Activated T-cell treated with anti-CD3 and anti-CD28 coated beads, Interleukin-2, amount 50 U/mL, for 1 hour (primary cell): ENCODE data around the gene ARHGAP26.
"Not testable (repeated sequence)": the region's sequence is repeated elsewhere in the genome, so short reads cannot be mapped to it uniquely, and the experiment has no call there.

Source experiments
- DNase-seq: peaks from one replicate; pipeline ENCODE4 v3.0.0-alpha.2; 2020

Gene ARHGAP26

DNA sequence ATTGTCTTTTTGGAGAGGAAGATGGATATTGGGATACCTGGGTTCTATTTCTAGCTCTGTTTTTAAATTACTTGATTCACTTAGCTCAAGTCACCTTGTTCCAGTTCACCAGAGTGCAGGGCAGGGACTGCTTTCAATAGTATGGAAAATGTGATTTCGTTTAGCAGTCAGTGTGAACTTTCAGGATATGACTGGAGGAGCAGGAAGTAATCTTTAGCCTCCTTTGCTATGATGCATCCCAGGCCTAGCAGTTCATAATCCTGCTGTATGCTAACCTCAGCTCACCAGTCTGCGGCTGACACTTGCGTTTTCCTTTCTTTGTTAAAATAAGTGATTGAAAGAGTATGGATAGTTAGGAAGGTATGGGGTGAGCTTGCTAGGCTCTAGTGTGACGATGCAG lies 169.7 kb downstream of the ARHGAP26 start:
- DNase-seq: no peak

DNA sequence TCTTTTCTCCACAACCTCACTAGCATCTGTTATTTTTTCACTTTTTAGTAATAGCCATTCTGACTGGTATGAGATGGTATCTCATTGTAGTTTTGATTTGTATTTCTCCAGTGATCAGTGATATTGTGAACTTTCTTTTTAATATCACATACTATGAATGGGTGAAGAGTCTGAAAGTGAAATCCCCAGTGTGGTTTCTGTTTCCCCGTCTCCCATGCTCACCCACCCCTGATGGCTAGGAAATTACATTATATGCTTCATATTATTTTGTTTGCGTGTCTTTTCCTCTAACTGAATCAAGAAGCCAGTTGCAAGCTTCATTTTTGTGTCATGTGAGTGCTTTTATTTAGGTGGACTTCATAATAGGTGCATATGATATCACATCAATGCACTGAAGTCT lies 171.1 kb downstream of the ARHGAP26 start:
- DNase-seq: no peak

GRCh38 chr5:142942901-142943300 lies 172.7 kb downstream of the ARHGAP26 start:
- no peak for DNase-seq

DNA sequence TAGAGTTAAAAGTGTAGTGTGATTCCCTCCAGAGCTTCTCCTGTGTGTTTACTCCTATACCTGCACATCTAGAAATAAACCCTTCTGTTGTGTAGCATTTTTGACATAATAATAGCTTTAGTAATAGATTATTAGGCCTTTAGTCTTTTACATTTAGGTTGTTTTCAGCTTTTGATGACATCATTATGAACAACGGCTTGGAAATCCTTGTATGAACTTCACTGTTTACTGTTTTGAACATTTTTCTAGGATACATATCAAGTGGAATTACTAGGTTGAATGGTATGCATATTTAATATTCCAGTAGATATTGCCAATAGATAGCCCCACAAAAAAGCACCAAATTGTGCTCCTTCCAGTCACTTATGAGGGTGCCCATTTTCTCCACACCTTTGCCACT lies 174.0 kb downstream of the ARHGAP26 start:
- no peak for DNase-seq

DNA sequence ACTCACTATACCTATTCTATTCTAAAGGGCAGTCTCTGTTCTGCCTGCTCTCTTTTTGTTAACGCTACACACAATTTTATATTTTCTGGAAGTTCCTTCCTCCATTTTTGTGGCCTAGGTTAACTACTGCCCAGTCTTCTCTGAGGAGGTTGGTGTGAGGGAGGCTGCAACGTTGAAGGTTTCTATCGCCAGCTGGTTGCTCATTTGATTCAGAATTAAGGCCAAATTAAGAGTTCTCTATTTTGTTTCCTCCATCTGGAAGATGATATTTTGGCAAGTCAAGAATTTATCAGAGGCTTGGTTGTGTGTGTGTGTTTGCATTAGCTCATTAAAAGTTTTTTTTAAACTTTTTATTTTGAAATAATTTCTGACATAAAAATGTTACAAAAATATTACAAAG lies 175.1 kb downstream of the ARHGAP26 start:
- no peak for DNase-seq

- DNase-seq: no peak
These were observed 175.7 kb downstream of the ARHGAP26 start for GRCh38 chr5:142945845-142946244.

GRCh38 chr5:142946547-142947426 lies 176.6 kb downstream of the ARHGAP26 start:
- no peak for DNase-seq

- no peak for DNase-seq
These were observed 177.2 kb downstream of the ARHGAP26 start for GRCh38 chr5:142947427-142947709.

DNA sequence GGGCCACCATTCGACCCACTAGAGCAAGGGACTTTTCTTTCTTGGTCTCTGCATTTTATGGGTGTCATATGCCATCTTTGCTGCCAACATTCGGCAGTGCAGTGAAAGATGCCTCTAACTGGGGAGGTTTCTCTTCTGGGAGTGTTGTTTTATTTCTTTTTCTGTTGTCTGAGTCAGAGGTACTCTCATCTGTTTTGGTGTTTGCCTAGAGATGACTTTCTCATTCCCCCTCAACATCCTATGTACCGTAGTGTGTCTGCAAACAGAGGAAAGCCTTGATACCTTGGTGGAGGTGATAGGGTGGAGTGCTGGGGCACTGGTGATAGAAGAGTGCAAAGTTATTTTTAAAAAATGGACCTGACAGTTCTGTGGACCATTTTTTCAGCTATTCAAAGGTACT lies 182.1 kb downstream of the ARHGAP26 start:
- no peak for DNase-seq

GRCh38 chr5:142952871-142953270 lies 182.7 kb downstream of the ARHGAP26 start:
- DNase-seq: not testable (repeated sequence)

GRCh38 chr5:142954455-142954854 lies 184.3 kb downstream of the ARHGAP26 start:
- no peak for DNase-seq

GRCh38 chr5:142955628-142956027 lies 185.5 kb downstream of the ARHGAP26 start:
- DNase-seq: no peak

GRCh38 chr5:142957528-142957927 lies 187.4 kb downstream of the ARHGAP26 start:
- no peak for DNase-seq

GRCh38 chr5:142958944-142959682 lies 188.9 kb downstream of the ARHGAP26 start:
- DNase-seq: no peak

GRCh38 chr5:142959683-142960657 lies 189.8 kb downstream of the ARHGAP26 start:
- no peak for DNase-seq

DNA sequence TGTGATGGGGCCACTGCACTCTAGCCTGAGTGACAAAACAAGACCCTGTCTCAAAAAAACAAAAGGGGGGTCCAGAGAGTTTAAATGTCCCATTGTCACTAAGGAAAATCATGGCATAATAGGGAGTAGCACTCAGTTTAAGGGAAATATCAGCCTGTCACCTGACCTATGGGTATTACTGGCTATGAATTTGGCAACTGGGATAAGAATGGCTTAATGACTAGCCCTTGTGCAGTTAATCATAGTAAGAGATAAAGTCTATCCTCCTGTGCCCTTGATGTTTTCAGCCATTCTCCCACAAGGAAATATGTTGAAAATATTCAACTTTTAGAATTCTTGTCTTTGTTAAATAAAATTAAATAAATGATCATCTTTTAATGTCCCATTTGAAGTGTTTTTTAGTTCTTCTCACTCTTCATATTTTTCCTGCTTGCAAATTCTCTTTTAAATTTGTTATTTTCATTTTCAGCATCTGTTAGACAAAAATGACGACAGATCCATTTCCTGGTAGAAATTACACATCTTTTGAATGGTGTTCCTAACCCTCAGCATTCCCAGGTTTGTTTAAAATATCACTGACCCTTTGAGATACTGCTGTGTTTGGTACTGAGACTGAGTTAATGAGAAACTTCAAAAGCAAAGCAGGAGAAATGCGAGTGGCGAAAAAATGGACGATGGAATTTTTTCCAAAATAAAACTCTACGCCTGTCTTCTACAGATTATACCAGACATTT lies 191.4 kb downstream of the ARHGAP26 start:
- DNase-seq: no peak

- no peak for DNase-seq
These were observed 192.0 kb downstream of the ARHGAP26 start for GRCh38 chr5:142962174-142962533.

DNA sequence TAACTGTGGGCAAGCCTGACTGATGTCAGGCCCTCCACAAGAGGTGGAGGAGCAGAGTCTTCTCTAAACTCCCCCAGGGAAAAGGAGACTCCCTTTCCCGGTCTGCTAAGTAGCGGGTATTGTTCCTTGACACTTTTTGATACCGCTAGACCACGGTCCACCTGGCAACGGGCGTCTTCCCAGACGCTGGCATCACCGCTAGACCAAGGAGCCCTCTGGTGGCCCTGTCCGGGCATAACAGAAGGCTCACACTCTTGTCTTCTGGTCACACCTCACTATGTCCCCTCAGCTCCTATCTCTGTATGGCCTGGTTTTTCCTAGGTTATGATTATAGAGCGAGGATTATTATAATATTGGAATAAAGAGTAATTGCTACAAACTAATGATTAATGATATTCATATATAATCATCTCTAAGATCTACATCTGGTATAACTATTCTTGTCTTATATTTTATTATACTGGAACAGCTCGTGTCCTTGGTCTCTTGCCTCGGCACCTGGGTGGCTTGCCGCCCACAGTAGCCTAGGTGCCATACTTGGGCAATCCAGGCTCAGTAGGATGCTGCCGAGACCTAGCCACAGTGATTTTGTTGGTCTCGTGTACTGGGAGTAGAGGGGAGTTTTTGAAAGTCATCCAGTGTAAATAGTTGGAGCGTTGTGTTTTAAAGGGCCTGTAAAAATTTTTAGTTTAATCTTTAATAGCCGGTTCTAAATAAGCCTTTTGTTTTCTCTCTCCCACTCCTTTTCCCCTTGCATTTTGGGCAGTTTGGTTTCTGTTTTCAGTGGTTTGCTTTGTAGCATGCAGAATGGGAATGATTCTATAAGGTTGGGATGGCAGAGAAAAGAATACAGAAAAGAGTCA lies 195.3 kb downstream of the ARHGAP26 start:
- DNase-seq: peak; percentile 24

DNA sequence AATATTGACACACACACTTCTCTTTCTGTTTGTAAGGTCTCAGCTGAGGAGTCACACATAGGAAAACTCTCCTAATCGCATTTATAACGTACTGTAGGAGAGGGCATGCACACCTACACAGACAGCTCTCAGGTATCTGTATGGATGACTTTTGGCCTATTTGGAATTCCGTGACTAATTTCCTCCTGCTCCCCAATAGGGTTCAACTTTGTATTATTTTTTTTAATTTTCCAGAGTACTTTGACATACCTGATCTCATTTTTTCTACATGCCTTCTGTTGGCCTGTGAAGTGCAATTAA lies 195.9 kb downstream of the ARHGAP26 start:
- no peak for DNase-seq

DNA sequence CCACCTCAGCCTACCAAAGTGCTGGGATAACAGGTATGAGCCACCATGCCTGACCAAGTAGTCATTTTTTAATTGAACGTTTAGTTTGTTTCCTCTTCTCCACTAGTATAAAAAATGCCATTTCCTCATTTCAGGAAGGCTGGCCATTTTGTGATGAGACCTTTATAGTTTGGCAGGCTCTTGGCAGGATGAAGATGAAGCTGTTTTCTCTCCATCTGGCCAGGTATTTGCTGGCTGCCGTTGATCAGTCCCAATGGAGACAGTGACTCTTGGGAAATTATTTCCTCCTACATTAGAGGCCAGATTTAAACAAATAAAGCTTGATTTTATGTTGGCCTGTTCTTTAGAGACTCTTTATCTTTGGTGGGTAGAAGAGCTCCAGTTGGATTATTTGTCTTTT lies 199.0 kb downstream of the ARHGAP26 start:
- DNase-seq: no peak

DNA sequence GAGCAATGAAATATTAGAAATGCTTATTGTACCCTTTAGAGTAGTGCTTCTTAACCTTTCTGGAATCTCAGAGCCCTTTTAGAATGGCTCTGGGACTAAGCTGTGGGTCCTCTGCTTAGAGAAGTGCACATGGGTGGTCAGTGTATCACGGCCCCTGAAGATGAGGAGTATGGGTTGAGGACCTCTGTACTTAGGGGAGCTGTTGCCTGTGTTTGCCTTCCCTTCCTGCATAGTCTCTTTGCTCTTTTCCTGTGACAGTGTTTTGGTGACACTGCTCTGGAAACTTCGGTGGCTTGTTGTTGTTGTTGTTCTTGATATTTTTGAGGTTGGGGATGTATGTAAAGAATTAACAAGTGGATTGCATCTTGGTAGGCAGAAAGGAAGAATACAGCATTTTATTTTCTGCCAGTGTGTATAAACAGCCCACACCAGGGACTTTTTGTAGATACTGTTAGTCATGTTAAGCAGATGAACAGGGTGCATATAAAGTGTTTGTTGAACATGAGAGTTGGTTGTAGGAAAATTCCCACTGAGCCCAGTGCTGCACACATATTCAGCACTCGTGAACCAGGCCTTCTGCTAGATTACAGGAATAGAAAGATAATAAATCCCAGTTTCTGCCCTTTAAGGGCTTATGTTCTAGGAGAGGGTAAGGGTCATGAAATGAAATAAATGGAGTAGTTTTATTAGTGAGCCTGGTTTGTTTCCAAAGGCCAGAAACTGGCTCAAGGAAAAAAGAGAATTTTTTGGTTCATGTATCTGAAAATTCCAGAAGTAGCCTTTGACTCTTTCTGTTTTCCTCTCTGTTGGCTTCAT lies 199.7 kb downstream of the ARHGAP26 start:
- no peak for DNase-seq
